AG08396 (cell line): ENCODE results near the gene OR1F1.

ENCODE experiments used
- DNase-seq: peaks from one replicate; pipeline ENCODE4 v3.0.0; 2012; ENCODE audit warnings: low spot score, mixed read lengths

Gene OR1F1

GRCh38 chr16:3249020-3249419 is 61.0 kb downstream of the OR1F1 start:
- no peak for DNase-seq

- no peak for DNase-seq
Observed at GRCh38 chr16:3249451-3249850, 61.4 kb downstream of the OR1F1 start.

GRCh38 chr16:3252967-3253366 is 65.0 kb downstream of the OR1F1 start:
- DNase-seq: no peak

- no peak for DNase-seq
Observed at GRCh38 chr16:3254309-3254708, 66.3 kb downstream of the OR1F1 start.
